ENCODE data around the gene TRIL.

The TRIL gene

DNA sequence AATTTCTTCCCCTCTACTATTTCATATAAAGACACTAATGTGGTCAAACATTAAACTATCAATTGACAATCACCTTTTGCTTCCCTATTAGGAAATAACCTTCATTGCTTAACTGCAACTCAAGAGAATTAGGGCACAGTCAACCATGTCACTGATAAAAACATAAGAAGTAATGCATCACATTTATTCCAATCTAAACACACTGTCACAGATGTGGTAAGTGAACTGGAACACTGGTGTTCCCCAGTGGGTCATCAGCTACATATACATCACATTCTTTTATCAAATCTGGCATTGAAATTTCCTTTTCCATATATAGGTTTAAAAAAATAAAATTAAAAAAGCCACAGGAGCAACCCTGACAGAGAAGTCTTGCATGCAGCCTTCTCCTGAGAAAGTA lies 3.7 kb downstream of the TRIL start:
- TF ChIP-seq POLR2A (IDR thresholded peaks at IDR 0.05; ENCODE audit: extremely low read depth, insufficient read length) (no peak), CTCF (IDR thresholded peaks at IDR 0.05; ENCODE audit: low read depth, low read length) (no peak), MYC (IDR thresholded peaks at IDR 0.05; ENCODE audit: low read depth, low read length) (no peak)
- TF ChIP-seq, protein P1, sequence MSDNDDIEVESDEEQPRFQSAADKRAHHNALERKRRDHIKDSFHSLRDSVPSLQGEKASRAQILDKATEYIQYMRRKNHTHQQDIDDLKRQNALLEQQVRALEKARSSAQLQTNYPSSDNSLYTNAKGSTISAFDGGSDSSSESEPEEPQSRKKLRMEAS (IDR thresholded peaks at IDR 0.05; ENCODE audit: low read depth, low read length) = no peak
- no peak overlapping the region for H3K4me3 ChIP-seq (ENCODE audit: low read depth, low read length)
- DNase-seq (ENCODE audit: low read depth) = no peak

DNA sequence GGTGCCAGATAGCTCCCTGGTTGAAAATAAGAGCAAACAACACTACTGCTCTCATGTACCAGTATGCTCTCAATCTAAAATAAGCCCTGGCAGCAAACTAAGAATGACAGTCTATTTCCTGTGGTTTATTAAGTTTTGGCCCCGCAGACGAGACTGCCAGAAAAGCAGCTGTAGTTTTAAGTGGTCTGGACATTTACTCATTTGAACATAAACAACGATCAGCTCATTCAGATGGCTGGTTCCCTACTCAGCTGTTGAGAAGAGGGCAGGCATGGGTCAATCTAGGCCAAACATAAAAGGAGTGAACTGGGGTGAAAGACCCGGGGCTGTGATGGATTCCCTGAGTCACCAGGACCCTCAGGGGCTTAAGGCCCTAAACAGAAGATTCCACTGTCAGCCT lies 4.5 kb downstream of the TRIL start:
- no peak for TF ChIP-seq POLR2A (IDR thresholded peaks at IDR 0.05; ENCODE audit: extremely low read depth, insufficient read length)
- TF ChIP-seq, protein P1 (IDR thresholded peaks at IDR 0.05; ENCODE audit: low read depth, low read length) = no peak
- TF ChIP-seq CTCF (IDR thresholded peaks at IDR 0.05; ENCODE audit: low read depth, low read length) = no peak
- TF ChIP-seq MYC (IDR thresholded peaks at IDR 0.05; ENCODE audit: low read depth, low read length) = no peak
- no peak overlapping the region for H3K4me3 ChIP-seq (ENCODE audit: low read depth, low read length)
- DNase-seq (ENCODE audit: low read depth) = no peak

- no peak for TF ChIP-seq POLR2A (IDR thresholded peaks at IDR 0.05; ENCODE audit: extremely low read depth, insufficient read length)
- no peak for DNase-seq (ENCODE audit: low read depth)
- no peak overlapping the region for H3K4me3 ChIP-seq (ENCODE audit: low read depth, low read length)
Measured at GRCh38 chr7:28942168-28942567, 16.0 kb downstream of the TRIL start.

DNA sequence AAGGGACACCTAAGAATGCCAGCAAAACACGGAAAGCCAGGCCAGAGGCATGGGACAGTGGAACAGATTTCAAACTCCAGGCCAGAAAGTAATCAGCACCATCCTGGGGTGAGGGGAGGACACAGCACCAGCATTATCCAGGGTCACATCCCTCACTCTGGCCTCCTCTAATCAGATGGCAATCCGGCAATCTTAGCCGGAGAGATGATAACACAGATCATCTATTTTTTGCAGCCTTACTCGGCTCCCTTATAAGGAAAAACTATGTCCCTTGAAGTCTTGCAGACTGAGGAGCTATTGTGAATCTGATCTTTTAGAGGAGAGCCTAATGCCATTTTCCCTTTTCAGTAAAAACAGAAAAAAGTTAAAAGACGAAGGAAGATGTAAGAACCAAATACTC lies 16.5 kb downstream of the TRIL start:
- TF ChIP-seq POLR2A (IDR thresholded peaks at IDR 0.05; ENCODE audit: extremely low read depth, insufficient read length) = no peak
- no peak for TF ChIP-seq MYC (IDR thresholded peaks at IDR 0.05; ENCODE audit: low read depth, low read length)
- TF ChIP-seq CTCF (IDR thresholded peaks at IDR 0.05; ENCODE audit: low read depth, low read length) = no peak
- TF ChIP-seq, protein P1 (IDR thresholded peaks at IDR 0.05; ENCODE audit: low read depth, low read length) = no peak
- H3K4me3 ChIP-seq (ENCODE audit: low read depth, low read length) = no peak overlapping the region
- no peak for DNase-seq (ENCODE audit: low read depth)

- no peak for DNase-seq (ENCODE audit: low read depth)
- TF ChIP-seq, protein P1 (IDR thresholded peaks at IDR 0.05; ENCODE audit: low read depth, low read length) = no peak
- TF ChIP-seq POLR2A (IDR thresholded peaks at IDR 0.05; ENCODE audit: extremely low read depth, insufficient read length) = no peak
- TF ChIP-seq CTCF (IDR thresholded peaks at IDR 0.05; ENCODE audit: low read depth, low read length) = no peak
- no peak for TF ChIP-seq MYC (IDR thresholded peaks at IDR 0.05; ENCODE audit: low read depth, low read length)
- no peak overlapping the region for H3K4me3 ChIP-seq (ENCODE audit: low read depth, low read length)
Measured at GRCh38 chr7:28940741-28941384, 17.3 kb downstream of the TRIL start.

DNA sequence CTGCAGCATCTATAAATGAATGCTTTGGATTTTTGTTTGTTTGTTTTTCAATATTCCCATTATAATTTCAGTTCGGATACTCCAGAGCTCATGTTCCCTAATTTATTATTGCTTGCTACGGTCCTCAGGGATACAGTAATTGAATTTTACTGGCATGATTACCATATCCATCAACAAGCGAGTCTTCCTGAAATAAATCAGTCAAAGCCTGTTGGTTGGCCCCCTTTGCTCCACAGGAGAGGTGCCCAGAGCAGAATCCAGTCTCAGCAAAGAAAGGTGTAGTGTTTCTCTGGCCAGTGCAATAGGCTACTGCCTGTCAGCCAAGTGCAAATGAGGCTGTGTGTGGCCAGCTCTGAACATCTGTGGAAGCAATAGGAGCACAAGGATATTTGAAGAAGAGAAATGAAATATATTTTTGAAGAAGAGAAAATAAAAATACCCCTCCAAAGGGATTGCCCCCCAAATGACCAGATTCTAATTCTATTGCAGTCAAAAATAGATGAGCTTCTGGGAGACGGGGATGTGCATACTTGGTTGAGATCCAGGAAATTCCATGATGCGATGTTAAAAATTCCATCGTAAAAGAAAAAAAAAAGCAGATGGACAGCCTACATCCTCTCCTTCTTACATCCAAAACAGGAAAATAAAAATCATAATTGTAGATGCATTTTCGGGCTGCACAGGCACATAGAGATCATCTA lies 18.1 kb downstream of the TRIL start:
- TF ChIP-seq MYC (IDR thresholded peaks at IDR 0.05; ENCODE audit: low read depth, low read length) (no peak), CTCF (IDR thresholded peaks at IDR 0.05; ENCODE audit: low read depth, low read length) (no peak), POLR2A (IDR thresholded peaks at IDR 0.05; ENCODE audit: extremely low read depth, insufficient read length) (no peak)
- TF ChIP-seq, protein P1 (IDR thresholded peaks at IDR 0.05; ENCODE audit: low read depth, low read length) = no peak
- DNase-seq (ENCODE audit: low read depth) = no peak
- H3K4me3 ChIP-seq (ENCODE audit: low read depth, low read length) = no peak overlapping the region

All from NB4 (cell line).